ENCODE results near the gene FAM186B.

FAM186B gene

DNA sequence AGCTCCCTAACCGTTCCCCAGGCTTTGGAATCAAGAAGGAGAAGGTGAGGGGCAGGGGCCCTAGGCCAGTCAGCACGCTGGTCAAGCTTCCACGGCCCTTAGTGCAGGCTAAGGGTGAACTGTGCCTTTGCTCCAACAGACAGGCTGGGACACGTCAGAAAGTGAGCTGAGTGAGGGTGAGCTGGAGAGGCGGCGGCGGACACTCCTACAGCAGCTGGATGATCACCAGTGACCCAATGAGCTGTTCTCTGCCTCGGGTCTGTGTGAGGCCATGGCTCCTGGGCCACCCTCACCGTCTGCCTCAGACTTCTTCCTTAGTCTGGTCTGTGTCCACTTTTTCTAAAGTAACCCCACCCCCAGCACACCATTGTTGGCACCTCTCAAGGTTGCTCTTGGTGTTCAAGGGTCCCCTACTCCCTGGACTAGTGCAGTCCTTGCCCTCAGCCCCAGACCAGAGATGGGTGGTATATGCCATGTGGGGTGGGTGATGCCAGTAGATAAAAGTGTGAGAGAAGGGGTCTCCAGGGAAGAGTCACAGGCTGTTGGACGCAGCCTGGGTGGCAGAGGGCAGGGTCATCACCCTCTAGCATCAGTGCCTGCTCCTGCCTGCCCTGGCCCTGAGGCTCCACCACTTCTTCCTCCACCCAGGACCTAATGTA is 38.7 kb upstream of the FAM186B start:
- TF ChIP-seq GATA3 (IDR thresholded peaks at IDR 0.05; ENCODE audit: low read depth, low read length) (no peak), GATA2 (IDR thresholded peaks at IDR 0.05; ENCODE audit: low read depth, low read length) (no peak)

DNA sequence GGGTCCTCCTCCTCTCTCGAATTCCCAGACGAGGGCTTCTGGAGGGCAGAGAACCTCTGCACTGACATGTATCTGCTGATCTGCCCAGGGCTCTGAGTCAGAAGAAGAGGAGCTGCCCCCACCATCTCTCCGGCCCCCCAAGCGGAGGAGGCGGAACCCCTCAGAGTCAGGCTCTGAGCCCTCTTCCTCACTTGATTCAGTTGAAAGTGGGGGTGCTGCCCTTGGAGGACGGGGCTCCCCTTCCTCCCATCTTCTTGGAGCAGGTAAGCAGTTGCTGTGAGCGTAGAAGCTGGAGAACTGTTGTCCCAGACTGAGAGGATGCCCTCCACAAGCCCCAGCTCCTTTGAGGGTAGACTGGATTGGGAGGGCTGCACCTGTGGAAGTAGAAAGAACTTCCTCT is 37.7 kb upstream of the FAM186B start:
- TF ChIP-seq GATA2 (IDR thresholded peaks at IDR 0.05; ENCODE audit: low read depth, low read length): no peak
- no peak for TF ChIP-seq GATA3 (IDR thresholded peaks at IDR 0.05; ENCODE audit: low read depth, low read length)

DNA sequence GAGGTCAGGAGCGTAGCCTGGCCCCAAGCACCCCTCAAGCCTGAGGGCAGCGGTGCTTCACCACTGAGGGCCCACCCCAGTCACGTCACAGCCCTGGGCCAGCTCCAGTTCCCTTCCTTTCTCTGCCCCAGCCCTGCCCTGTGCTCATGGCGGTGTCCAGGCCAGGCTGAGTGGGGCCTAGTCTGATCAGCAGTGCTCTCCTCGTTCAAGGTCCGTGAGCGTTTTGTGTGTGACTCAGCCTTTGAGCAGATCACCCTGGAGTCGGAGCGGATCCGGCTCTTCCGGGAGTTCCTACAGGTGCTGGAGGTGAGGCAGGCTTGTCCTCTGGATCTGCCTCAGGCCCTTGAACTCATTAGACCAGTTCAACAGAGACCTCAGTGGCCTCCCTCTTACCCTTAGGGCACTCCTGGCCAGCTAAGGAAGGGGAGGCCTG is 36.9 kb upstream of the FAM186B start:
- TF ChIP-seq GATA3 (IDR thresholded peaks at IDR 0.05; ENCODE audit: low read depth, low read length) (no peak), GATA2 (IDR thresholded peaks at IDR 0.05; ENCODE audit: low read depth, low read length) (no peak)

DNA sequence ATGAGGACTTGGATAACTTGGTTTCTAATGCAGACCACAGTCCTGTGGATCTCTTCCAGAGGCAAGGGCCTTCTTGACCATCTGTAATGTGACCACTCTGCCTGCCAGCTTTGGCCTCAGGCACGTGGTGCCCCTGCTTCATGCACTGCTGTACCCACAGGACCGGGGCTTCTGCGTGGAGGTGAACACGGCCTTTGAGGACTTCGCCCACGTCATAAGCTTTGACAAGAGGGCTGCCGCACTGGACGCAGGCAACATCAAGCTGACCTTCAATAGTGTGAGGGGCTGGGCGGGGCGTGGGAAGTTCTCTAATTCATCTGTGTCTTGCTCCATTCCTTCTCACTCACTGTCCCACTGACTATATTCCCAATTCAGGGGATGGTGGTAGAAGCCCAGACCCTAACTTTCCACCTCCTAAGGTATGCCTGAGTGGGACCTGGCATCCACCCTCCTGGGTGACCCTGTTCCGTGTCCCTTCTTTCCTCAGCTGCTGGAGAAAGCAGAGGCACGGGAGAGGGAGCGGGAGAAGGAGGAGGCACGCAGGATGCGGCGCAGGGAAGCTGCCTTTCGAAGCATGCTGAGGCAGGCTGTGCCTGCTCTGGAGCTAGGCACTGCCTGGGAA is 36.4 kb upstream of the FAM186B start:
- no peak for TF ChIP-seq GATA2 (IDR thresholded peaks at IDR 0.05; ENCODE audit: low read depth, low read length)
- no peak for TF ChIP-seq GATA3 (IDR thresholded peaks at IDR 0.05; ENCODE audit: low read depth, low read length)

DNA sequence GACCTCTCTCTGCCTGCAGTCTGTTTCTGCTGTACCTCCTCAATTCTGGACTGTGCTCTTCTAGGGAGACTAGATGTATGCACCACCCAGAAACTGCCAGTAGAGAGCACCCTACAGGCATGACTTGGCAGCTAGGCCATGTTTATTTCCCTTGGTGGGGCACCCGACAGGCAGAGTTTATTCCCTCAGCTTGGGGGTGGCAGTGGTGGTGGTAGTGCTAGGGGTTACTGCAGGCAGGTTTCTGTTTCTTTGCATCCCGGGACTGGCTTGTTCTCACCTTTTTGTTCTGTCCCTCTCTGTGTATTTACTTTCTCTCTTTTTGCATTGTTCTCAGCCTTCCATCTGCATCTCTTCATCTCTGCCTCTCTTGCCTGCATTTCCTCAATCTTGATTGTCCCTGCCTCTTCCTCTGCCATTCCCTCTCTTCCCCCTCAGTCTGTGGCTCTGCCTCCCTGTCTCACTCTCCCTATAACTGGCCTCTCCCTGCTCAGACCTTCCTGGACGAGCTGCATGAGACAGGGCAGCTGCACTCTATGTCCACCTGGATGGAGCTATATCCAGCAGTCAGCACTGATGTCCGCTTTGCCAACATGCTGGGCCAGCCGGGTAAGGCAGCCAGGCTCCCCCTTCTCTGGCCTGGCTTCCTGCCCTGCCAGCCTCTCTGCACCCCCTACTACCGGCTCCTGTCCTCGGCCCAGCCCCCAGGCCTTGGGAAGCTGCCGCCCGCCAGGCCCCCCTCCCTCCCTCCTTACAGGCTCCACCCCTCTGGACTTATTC is 31.7 kb upstream of the FAM186B start:
- TF ChIP-seq GATA2 (IDR thresholded peaks at IDR 0.05; ENCODE audit: low read depth, low read length) (no peak), GATA3 (IDR thresholded peaks at IDR 0.05; ENCODE audit: low read depth, low read length) (no peak)

DNA sequence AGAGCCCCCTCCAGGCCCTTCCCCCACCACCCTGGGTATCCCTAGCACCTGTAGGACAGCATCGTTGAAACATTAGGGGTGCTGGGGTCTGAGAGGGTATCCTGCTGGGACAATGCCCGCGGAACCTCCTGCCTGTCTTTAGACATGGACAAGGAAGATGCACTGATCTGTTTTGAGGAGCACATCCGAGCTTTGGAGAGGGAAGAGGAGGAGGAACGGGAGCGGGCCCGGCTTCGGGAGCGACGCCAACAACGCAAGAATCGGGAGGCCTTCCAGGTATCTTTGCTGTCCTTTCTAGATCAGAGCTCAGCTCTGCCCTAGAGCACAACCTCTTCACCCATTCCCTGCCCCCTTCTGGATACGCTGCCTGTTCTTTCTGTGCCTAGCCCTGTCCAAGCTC is 31.1 kb upstream of the FAM186B start:
- TF ChIP-seq GATA2 (IDR thresholded peaks at IDR 0.05; ENCODE audit: low read depth, low read length) (no peak), GATA3 (IDR thresholded peaks at IDR 0.05; ENCODE audit: low read depth, low read length) (no peak)

DNA sequence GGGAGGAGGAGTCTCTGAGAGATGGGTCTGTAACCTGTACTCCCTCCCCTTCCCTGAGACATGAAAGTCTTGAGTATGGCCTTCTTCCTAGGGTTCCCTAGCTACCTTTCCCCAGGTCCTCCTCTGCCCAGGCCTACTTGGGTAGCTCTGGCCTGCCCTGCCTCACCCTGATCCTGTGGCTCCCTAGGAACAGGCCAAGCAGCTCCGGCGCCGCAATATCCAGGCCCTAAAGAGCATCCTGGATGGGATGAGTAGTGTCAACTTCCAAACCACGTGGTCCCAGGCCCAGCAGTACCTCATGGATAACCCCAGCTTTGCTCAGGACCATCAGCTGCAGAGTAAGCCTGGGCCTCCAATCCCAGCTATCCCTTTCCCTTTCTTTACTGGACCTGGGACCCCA is 30.2 kb upstream of the FAM186B start:
- TF ChIP-seq GATA3 (IDR thresholded peaks at IDR 0.05; ENCODE audit: low read depth, low read length) (no peak), GATA2 (IDR thresholded peaks at IDR 0.05; ENCODE audit: low read depth, low read length) (no peak)

DNA sequence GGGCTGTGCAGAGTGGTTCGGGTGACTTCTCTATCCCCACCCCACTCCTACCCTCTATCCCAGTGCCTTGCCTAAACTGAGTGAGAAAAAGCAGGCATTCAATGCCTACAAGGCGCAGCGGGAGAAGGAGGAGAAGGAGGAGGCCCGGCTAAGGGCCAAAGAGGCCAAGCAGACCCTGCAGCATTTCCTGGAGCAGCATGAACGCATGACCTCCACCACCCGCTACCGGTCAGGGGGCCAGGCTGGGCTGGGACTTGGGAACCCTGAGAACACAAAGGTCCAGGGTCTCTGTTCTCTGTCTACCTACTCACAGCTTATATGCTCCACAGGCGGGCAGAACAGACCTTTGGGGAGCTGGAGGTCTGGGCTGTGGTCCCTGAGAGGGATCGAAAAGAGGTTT is 29.6 kb upstream of the FAM186B start:
- no peak for TF ChIP-seq GATA3 (IDR thresholded peaks at IDR 0.05; ENCODE audit: low read depth, low read length)
- TF ChIP-seq GATA2 (IDR thresholded peaks at IDR 0.05; ENCODE audit: low read depth, low read length): no peak

DNA sequence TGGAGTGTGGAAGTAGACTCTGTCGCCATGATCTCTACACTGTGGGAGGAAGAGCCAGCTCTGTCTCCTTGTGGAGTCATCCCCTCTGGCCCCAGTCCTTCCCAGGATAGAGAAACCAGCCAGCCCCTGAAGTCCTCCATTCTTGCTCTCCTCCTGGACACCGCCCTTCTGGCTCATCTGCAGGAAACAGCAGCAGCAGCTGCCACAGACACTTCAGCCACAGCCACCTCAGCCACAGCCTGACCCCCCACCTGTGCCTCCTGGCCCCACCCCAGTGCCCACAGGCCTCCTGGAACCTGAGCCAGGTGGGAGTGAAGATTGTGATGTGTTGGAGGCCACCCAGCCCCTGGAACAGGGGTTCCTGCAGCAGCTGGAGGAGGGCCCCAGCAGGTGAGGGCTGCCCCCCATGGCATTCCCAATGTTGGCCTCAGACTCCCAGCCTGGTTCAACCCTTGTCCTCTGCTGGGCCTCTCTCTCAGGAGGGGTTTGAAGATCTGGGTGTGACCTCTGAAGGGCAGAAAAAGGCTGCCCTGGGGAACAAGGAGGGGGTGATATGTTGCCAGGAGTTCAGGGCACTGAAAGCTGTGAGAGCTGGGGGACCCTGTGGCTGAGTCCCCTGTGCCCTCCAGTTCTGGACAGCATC is 28.4 kb upstream of the FAM186B start:
- TF ChIP-seq GATA2 (IDR thresholded peaks at IDR 0.05; ENCODE audit: low read depth, low read length): no peak
- no peak for TF ChIP-seq GATA3 (IDR thresholded peaks at IDR 0.05; ENCODE audit: low read depth, low read length)

DNA sequence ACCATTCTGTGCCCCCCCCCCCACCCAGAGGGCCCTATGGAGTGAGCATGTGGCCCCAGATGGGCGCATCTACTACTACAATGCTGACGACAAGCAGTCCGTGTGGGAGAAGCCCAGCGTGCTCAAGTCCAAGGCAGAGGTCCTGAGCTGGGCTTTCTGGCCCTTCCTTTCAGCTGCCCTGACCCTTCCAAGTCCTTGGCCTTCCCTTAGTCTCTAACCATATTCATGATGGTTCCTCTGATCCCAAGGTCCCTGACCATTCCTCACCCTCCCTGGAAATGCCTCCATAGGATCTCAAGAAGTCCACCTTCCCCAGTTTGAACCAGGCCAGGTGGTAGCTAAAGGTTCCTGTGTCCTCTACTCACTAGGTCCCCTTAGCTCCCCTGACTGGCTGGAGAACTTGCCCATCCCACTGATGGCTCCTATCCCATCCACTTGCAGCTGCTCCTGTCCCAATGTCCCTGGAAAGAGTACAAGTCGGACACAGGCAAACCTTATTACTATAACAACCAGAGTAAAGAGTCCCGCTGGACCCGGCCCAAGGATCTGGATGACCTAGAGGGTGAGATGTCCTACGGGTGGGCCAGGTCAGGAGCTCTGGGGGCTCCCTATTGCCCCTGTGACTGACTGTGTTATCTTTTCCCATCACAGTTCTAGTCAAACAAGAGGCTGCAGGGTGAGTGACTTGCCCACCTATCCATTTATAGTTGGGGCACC is 27.7 kb upstream of the FAM186B start:
- TF ChIP-seq GATA2 (IDR thresholded peaks at IDR 0.05; ENCODE audit: low read depth, low read length): no peak

DNA sequence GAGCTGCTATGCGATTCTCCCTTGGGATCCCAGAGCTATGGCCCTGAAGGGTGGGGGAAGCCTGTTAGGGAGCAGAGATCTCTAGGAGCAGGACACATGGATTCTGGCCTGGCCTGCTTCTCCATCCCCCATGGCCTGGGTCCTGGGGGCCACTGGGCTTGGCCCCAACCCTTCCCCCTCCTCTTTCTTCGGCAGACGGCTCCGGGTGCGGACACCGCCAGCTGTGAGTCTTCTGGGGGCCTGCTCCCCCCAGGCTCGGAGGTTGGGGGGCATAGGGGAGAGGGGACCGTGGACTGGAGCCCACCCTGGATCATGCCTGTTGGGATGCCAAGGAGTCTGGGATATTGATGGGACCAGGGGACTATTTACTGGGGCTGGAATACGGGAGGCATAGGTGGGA is 27.0 kb upstream of the FAM186B start:
- no peak for TF ChIP-seq GATA3 (IDR thresholded peaks at IDR 0.05; ENCODE audit: low read depth, low read length)
- no peak for TF ChIP-seq GATA2 (IDR thresholded peaks at IDR 0.05; ENCODE audit: low read depth, low read length)

DNA sequence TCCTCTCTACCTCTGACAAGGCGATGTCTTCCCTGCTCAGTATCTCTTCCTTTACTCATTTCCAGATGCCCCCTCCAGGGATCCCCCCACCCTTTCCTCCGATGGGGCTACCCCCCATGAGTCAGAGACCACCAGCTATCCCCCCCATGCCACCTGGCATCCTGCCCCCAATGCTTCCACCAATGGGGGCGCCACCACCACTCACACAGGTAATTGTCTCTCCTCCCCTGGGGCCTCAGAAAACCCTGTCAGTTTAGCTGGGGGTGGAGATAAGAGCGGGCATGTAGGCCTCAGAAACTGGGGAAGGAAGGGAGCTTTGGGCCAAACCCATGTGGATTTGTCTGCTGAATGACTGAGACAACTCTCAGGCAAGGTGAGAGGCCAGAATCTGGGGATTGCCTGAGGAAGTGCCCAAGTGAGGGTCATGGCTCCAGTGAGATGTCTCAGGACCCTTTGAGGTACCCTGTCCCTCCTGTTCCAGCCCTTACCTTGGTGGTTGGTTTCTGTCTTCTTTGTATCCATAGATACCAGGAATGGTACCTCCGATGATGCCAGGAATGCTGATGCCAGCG is 26.0 kb upstream of the FAM186B start:
- TF ChIP-seq GATA2 (IDR thresholded peaks at IDR 0.05; ENCODE audit: low read depth, low read length) (no peak), GATA3 (IDR thresholded peaks at IDR 0.05; ENCODE audit: low read depth, low read length) (no peak)

DNA sequence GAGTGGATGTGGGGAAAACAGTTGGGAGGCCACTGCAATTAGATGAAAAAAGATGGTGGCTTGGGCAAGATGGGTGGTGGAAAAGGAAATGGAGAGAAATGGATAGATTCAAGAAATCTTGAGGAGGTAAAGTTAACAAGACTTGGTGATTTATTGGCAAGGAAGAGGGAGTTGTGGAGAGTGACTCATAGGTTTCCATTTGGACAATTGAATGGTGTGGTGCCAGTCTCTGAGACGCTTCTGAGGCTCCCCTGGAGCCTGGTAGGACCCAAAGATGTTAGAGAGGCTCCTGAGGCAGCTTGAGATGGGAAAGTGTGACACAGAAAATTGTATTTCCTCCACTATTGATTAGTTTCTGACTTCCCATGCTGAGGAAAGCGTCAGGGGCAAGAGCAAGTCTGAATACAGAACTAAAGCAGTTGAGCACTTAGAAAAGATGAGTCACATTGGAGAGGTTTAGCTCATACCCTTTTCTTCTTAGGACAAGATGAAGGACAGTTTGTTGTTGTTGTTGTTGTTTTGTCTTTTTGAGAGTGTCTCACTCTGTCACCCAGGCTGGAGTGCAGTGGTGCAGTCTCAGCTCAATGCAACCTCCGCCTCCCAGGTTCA is 22.4 kb upstream of the FAM186B start:
- no peak for TF ChIP-seq GATA3 (IDR thresholded peaks at IDR 0.05; ENCODE audit: low read depth, low read length)
- no peak for TF ChIP-seq GATA2 (IDR thresholded peaks at IDR 0.05; ENCODE audit: low read depth, low read length)

All from SH-SY5Y (cell line).